ENCODE data around the gene HYAL3.
A peak's percentile ranks its signal among the peaks of the same experiment; 100 is the strongest.

DNA sequence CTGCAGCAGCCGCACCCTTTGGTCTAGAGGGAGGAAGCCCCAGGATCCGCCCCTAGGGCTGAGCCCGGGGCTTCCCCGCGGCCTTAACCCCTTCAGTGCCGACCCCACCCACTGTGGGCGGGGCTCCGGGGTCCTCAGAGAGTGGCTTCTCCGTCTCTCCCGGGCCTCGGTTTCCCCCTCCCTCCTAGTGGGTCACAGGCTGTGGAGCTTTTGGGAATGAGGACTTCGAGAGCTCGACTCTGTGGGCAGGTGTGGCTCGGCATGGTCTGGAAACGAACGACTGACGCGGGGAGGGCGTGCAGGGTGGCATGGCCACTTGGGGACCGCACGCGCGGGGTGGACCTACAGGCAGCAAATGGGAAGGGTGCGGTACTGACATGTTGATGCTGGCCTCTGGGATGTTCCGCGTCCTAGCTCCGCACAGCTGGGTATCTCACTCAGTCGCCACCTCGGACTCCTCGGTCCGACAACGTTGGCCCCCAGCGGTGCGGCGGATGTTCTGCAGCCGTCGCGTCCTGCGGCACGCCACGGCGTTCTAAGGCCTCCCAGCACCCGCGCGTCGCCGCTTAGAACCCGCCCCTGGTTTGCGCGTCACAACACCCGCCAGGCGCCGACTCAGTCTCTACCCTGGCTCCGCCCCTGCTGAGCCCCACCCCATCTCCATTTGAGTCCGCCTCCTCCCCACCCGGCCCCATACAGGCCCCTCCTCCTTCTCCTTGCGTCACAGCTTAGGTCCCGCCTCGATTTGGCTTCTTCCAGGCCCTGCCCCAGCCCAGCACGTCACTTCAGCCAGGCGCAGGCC lies at the start of gene HYAL3, which contains the start of gene NAA80:
- TF ChIP-seq, protein P1, sequence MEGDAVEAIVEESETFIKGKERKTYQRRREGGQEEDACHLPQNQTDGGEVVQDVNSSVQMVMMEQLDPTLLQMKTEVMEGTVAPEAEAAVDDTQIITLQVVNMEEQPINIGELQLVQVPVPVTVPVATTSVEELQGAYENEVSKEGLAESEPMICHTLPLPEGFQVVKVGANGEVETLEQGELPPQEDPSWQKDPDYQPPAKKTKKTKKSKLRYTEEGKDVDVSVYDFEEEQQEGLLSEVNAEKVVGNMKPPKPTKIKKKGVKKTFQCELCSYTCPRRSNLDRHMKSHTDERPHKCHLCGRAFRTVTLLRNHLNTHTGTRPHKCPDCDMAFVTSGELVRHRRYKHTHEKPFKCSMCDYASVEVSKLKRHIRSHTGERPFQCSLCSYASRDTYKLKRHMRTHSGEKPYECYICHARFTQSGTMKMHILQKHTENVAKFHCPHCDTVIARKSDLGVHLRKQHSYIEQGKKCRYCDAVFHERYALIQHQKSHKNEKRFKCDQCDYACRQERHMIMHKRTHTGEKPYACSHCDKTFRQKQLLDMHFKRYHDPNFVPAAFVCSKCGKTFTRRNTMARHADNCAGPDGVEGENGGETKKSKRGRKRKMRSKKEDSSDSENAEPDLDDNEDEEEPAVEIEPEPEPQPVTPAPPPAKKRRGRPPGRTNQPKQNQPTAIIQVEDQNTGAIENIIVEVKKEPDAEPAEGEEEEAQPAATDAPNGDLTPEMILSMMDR (IDR thresholded peaks at IDR 0.05; ENCODE audit: low read depth, low read length, poor library complexity, severe bottlenecking): peak; percentile 74
- TF ChIP-seq EZH2phosphoT487 (IDR thresholded peaks at IDR 0.05; ENCODE audit: borderline replicate concordance, low read length): no peak
